GM12878 (cell line): ENCODE measurements around the gene ATF7IP. TPM values are rescaled to one million over a fixed set of nuclear protein-coding genes. Genes with fewer than 3 reads are reported as not detected.
A peak's percentile ranks its signal among the peaks of the same experiment; 100 is the strongest.

ENCODE experiments used
- BACH1 ChIP-seq: fragments of 450-650 bp; IDR thresholded peaks from 2 replicates; pipeline ENCODE4 v1.6.1; 2017; ENCODE audit warnings: mild to moderate bottlenecking, borderline replicate concordance
- BCL11A ChIP-seq: IDR thresholded peaks from 2 replicates; pipeline ENCODE4 v1.6.1; 2011; ENCODE audit warnings: low read depth, low read length
- BCL3 ChIP-seq: IDR thresholded peaks from 2 replicates; pipeline ENCODE4 v1.6.1; 2011; ENCODE audit warnings: borderline replicate concordance, low read depth, mild to moderate bottlenecking, moderate library complexity, low read length; ENCODE audit not compliant: insufficient read depth, poor library complexity, severe bottlenecking
- BMI1 ChIP-seq: fragments of 450-650 bp; IDR thresholded peaks from 2 replicates; pipeline ENCODE4 v1.6.1; 2016; ENCODE audit warnings: mild to moderate bottlenecking, moderate library complexity, borderline replicate concordance
- CBX5 ChIP-seq: sonication (generic); IDR thresholded peaks from 2 replicates; pipeline ENCODE4 v1.6.1; 2016; ENCODE audit warnings: low read depth, moderate library complexity, mild to moderate bottlenecking, inconsistent platforms
- CEBPB ChIP-seq, 2 experiments: fragments of 150-350 bp in 1 of 2; IDR thresholded peaks; 2 replicates each; pipeline ENCODE4 v1.6.1; 2012 to 2014; ENCODE audit warnings: low read depth in 2 of 2, low read length in 2 of 2, borderline replicate concordance in 1 of 2, inconsistent platforms in 1 of 2
- ETV6 ChIP-seq, 2 experiments: fragments of 450-650 bp in 1 of 2; IDR thresholded peaks in 1 of 2; conservative IDR thresholded peaks in 1 of 2; 2 replicates each; pipeline ENCODE4 v1.6.1; 2014; ENCODE audit warnings: antibody characterized with exemption in 1 of 2, borderline replicate concordance in 1 of 2, low read depth in 1 of 2, mild to moderate bottlenecking in 1 of 2, moderate library complexity in 1 of 2
- JUNB ChIP-seq: IDR thresholded peaks from 2 replicates; pipeline ENCODE4 v1.6.1; 2016; ENCODE audit warnings: antibody characterized with exemption, mild to moderate bottlenecking
- RUNX3 ChIP-seq: IDR thresholded peaks from 2 replicates; pipeline ENCODE4 v1.6.1; 2012; ENCODE audit warnings: low read length, inconsistent platforms
- SREBF2 ChIP-seq: IDR thresholded peaks from 2 replicates; pipeline ENCODE4 v1.6.1; 2012; ENCODE audit warnings: mild to moderate bottlenecking, low read length
- TCF7 ChIP-seq: IDR thresholded peaks from 2 replicates; pipeline ENCODE4 v1.6.1; 2014; ENCODE audit warnings: antibody characterized with exemption, borderline replicate concordance
- ZBED1 ChIP-seq: IDR thresholded peaks from 2 replicates; pipeline ENCODE4 v1.6.1; 2016; ENCODE audit warnings: borderline replicate concordance
- ZNF592 ChIP-seq: fragments of 450-650 bp; IDR thresholded peaks from 2 replicates; pipeline ENCODE4 v1.6.1; 2017; ENCODE audit warnings: mild to moderate bottlenecking, moderate library complexity
- ZNF687 ChIP-seq: fragments of 450-650 bp; IDR thresholded peaks from 2 replicates; pipeline ENCODE4 v1.6.1; 2017; ENCODE audit warnings: mild to moderate bottlenecking, moderate library complexity
- polyA plus RNA-seq, 11 experiments: library from polyadenylated mRNA; depleted of rRNA in 4 of 11; unstranded in 6 of 11; stranded (reverse) in 5 of 11; fragments of >200 nt; fragmentation: Nextera tagmentation in 4 of 11; fragmentation: Illumina TruSeq in 1 of 11; extraction: Ambion mirVana in 4 of 11; extraction: Trizol in 1 of 11; gene quantifications; 1 replicate in 1 of 11; 2 replicates in 10 of 11; pipeline versions ENCODE4 v1.2.1 to v1.2.3, GENCODE V29; 2011 to 2016; ENCODE audit warnings: inconsistent platforms in 2 of 11, missing spikeins in 2 of 11, low read depth in 1 of 11
- total RNA-seq, 4 experiments: library from RNA; depleted of rRNA in 3 of 4; stranded (reverse); fragments of >200 nt in 3 of 4; fragmentation: Illumina TruSeq in 1 of 4; extraction: Trizol in 1 of 4; gene quantifications; 2 replicates each; pipeline versions ENCODE4 v1.2.1 to v1.2.3, GENCODE V29; 2013 to 2021
- TF ChIP-seq, protein P1 (sequence below): fragments of 450-650 bp; formaldehyde crosslinking; IDR thresholded peaks from 2 replicates; pipeline ENCODE4 v1.4.0; 2020; ENCODE audit warnings: mild to moderate bottlenecking, moderate library complexity

ATF7IP gene
- total and polyA plus RNA-seq, 10 of the 15 experiments (the other 5 are each of a cell fraction or from before 2014, with no cell fraction given), result 6.2 to 66.6 (median 29.3) TPM

- TF ChIP-seq ZNF687 (no peak), CEBPB (IDR thresholded peaks at IDR 0.05; ENCODE audit: borderline replicate concordance in 1 of 2, low read depth in 2 of 2, low read length in 2 of 2) (0 out of 4 replicates have a peak, but pooled peaks of 1 of the 2 experiments have one; percentile 83), RUNX3 (peak; percentile 95), JUNB (peak; percentile 81), ZNF592 (0 out of 2 replicates have a peak, but pooled peaks have one; percentile 23), ZBED1 (peak; percentile 49), BMI1 (peak; percentile 34; the same call in 1 of the 2 replicates), BACH1 (no peak), BCL11A (peak; percentile 59; the same call in 1 of the 2 replicates), CBX5 (peak; percentile 90), ETV6 (conservative IDR thresholded peaks at IDR 0.05 in 1 of 2, IDR thresholded peaks at IDR 0.05 in 1 of 2; ENCODE audit: borderline replicate concordance in 1 of 2, low read depth in 1 of 2) (no peak; a peak in 1 of 4 replicates), SREBF2 (0 out of 2 replicates have a peak, but pooled peaks have one; percentile 18), TCF7 (peak; percentile 93), BCL3 (peak; percentile 8)
- TF ChIP-seq, protein P1, sequence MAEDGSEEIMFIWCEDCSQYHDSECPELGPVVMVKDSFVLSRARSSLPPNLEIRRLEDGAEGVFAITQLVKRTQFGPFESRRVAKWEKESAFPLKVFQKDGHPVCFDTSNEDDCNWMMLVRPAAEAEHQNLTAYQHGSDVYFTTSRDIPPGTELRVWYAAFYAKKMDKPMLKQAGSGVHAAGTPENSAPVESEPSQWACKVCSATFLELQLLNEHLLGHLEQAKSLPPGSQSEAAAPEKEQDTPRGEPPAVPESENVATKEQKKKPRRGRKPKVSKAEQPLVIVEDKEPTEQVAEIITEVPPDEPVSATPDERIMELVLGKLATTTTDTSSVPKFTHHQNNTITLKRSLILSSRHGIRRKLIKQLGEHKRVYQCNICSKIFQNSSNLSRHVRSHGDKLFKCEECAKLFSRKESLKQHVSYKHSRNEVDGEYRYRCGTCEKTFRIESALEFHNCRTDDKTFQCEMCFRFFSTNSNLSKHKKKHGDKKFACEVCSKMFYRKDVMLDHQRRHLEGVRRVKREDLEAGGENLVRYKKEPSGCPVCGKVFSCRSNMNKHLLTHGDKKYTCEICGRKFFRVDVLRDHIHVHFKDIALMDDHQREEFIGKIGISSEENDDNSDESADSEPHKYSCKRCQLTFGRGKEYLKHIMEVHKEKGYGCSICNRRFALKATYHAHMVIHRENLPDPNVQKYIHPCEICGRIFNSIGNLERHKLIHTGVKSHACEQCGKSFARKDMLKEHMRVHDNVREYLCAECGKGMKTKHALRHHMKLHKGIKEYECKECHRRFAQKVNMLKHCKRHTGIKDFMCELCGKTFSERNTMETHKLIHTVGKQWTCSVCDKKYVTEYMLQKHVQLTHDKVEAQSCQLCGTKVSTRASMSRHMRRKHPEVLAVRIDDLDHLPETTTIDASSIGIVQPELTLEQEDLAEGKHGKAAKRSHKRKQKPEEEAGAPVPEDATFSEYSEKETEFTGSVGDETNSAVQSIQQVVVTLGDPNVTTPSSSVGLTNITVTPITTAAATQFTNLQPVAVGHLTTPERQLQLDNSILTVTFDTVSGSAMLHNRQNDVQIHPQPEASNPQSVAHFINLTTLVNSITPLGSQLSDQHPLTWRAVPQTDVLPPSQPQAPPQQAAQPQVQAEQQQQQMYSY (CRISPR knock-in tag), result peak; percentile 76; the same call in 1 of the 2 replicates
Observed at GRCh38 chr12:14367040-14367661, 1.7 kb downstream of the ATF7IP start (continued).
